SK-N-SH (cell line): ENCODE data around the gene PRRT1. TPM values are rescaled to one million over a fixed set of nuclear protein-coding genes. Genes with fewer than 3 reads are reported as not detected.

Source experiments
- CTCF ChIA-PET: fragments of 300-600, 350-600 bp; formaldehyde crosslinking; extraction: SDS; loops from one replicate; lab custom pipeline; 2021; lab: Yijun Ruan, JAX
- POLR2A ChIA-PET: fragments of 350-600 bp; sonication (Branson Sonifier 250); formaldehyde crosslinking; extraction: SDS; loops from one replicate; lab custom pipeline; 2020; ENCODE audit warnings: antibody characterized with exemption, inconsistent platforms; lab: Yijun Ruan, JAX
- DNase-seq: peaks from one replicate; pipeline ENCODE4 v3.0.0; 2012
- H2AFZ ChIP-seq: fragments of 200-600 bp; sonication (generic); 2 replicates; pipeline ENCODE4 v1.8.1; 2016; ENCODE audit warnings: antibody characterized with exemption, mild to moderate bottlenecking, low read depth
- H3F3A ChIP-seq: fragments of 200-600 bp; sonication (generic); replicated peaks from 2 replicates; pipeline ENCODE3; 2016; ENCODE audit warnings: antibody characterized with exemption, mild to moderate bottlenecking; ENCODE audit not compliant: insufficient read depth
- H3K27ac ChIP-seq, 2 experiments: fragments of 200-500 bp in 1 of 2; fragments of 200-600 bp in 1 of 2; sonication (Bioruptor generic) in 1 of 2; sonication (generic), shearing (Covaris generic) in 1 of 2; 2 replicates each; pipeline versions ENCODE4 v1.5.1 to v1.6.1; 2014 to 2016; ENCODE audit warnings: low read depth in 2 of 2, inconsistent platforms in 1 of 2, low read length in 1 of 2, mild to moderate bottlenecking in 1 of 2, mixed read lengths in 1 of 2
- H3K27me3 ChIP-seq: fragments of 200-600 bp; sonication (generic), shearing (Covaris generic); 2 replicates; pipeline ENCODE4 v1.6.1; 2016; ENCODE audit warnings: mixed run types; ENCODE audit not compliant: insufficient read depth
- H3K36me3 ChIP-seq, 2 experiments: fragments of 200-500 bp in 1 of 2; fragments of 200-600 bp in 1 of 2; sonication (Bioruptor generic) in 1 of 2; sonication (generic) in 1 of 2; replicated peaks in 1 of 2; 2 replicates each; pipeline versions ENCODE3 to v1.5.1; 2014 to 2016; ENCODE audit warnings: low read length in 1 of 2, mild to moderate bottlenecking in 1 of 2; ENCODE audit not compliant: insufficient read depth in 2 of 2, control insufficient read depth in 1 of 2
- H3K4me1 ChIP-seq, 2 experiments: fragments of 200-500 bp in 1 of 2; fragments of 200-600 bp in 1 of 2; sonication (Bioruptor generic) in 1 of 2; sonication (generic), shearing (Covaris generic) in 1 of 2; 2 replicates each; pipeline versions ENCODE4 v1.5.1 to v1.6.1; 2014 to 2016; ENCODE audit warnings: low read depth in 1 of 2, low read length in 1 of 2, mixed run types in 1 of 2; ENCODE audit not compliant: insufficient read depth in 2 of 2, control insufficient read depth in 1 of 2
- H3K4me2 ChIP-seq: fragments of 200-600 bp; sonication (generic), shearing (Covaris generic); 2 replicates; pipeline ENCODE4 v1.6.1; 2017; ENCODE audit warnings: mixed run types
- H3K4me3 ChIP-seq, 2 experiments: fragments of 200-500 bp in 1 of 2; fragments of 200-600 bp in 1 of 2; sonication (Bioruptor generic) in 1 of 2; sonication (generic), shearing (Covaris generic) in 1 of 2; 2 replicates each; pipeline versions ENCODE4 v1.5.1 to v1.8.1; 2014 to 2016; ENCODE audit warnings: low read depth in 2 of 2, inconsistent platforms in 1 of 2, low read length in 1 of 2, mild to moderate bottlenecking in 1 of 2, mixed read lengths in 1 of 2, moderate library complexity in 1 of 2
- H3K79me2 ChIP-seq: fragments of 200-600 bp; sonication (generic); 2 replicates; pipeline ENCODE4 v1.8.1; 2017; ENCODE audit warnings: mild to moderate bottlenecking; ENCODE audit not compliant: insufficient read depth
- H3K9ac ChIP-seq: fragments of 200-600 bp; sonication (generic); 2 replicates; pipeline ENCODE4 v1.6.1; 2017; ENCODE audit warnings: mixed run types
- H3K9me2 ChIP-seq: fragments of 200-600 bp; sonication (generic); 2 replicates; pipeline ENCODE4 v1.6.1; 2017; ENCODE audit warnings: mixed run types
- H3K9me3 ChIP-seq: fragments of 200-600 bp; sonication (generic); 2 replicates; pipeline ENCODE4 v1.6.1; 2017; ENCODE audit warnings: mixed run types, mild to moderate bottlenecking, moderate library complexity
- H4K20me1 ChIP-seq: fragments of 200-600 bp; sonication (generic); 2 replicates; pipeline ENCODE4 v1.6.1; 2017; ENCODE audit warnings: mild to moderate bottlenecking, mixed run types; ENCODE audit not compliant: insufficient read depth
- CHD2 ChIP-seq: fragments of 150-350 bp; IDR thresholded peaks from 2 replicates; pipeline ENCODE4 v1.6.1; 2018; ENCODE audit warnings: low read length; ENCODE audit not compliant: partially characterized antibody
- CTCF ChIP-seq: fragments of 200-600 bp; sonication (generic); IDR thresholded peaks from 2 replicates; pipeline ENCODE4 v1.6.1; 2017; ENCODE audit warnings: antibody characterized with exemption, mild to moderate bottlenecking, moderate library complexity
- ELF1 ChIP-seq: IDR thresholded peaks from 2 replicates; pipeline ENCODE4 v1.4.0; 2012
- EP300 ChIP-seq, 2 experiments: IDR thresholded peaks; 2 replicates each; pipeline versions ENCODE4 v1.4.0 to v1.6.1; 2012; ENCODE audit warnings: borderline replicate concordance in 1 of 2, low read depth in 1 of 2, low read length in 1 of 2
- EZH2phosphoT487 ChIP-seq: fragments of 200-600 bp; sonication (generic); IDR thresholded peaks from 2 replicates; pipeline ENCODE4 v1.6.1; 2017; ENCODE audit warnings: low read depth, mixed run types, mild to moderate bottlenecking, antibody characterized with exemption, moderate library complexity, borderline replicate concordance
- FOSL2 ChIP-seq: IDR thresholded peaks from 2 replicates; pipeline ENCODE4 v1.4.0; 2012; ENCODE audit warnings: low read depth, mild to moderate bottlenecking, moderate library complexity, borderline replicate concordance
- FOXJ3 ChIP-seq: sonication (generic); formaldehyde crosslinking; IDR thresholded peaks from 2 replicates; pipeline ENCODE4 v1.5.1; 2020; ENCODE audit warnings: mild to moderate bottlenecking, missing genetic modification reagents
- FOXM1 ChIP-seq: IDR thresholded peaks from 2 replicates; pipeline ENCODE4 v1.4.0; 2012; ENCODE audit warnings: low read depth, mild to moderate bottlenecking
- GABPA ChIP-seq: IDR thresholded peaks from 2 replicates; pipeline ENCODE4 v1.4.0; 2012; ENCODE audit warnings: low read depth, mild to moderate bottlenecking
- GATA2 ChIP-seq: sonication (generic); formaldehyde crosslinking; IDR thresholded peaks from 2 replicates; pipeline ENCODE4 v1.5.0; 2020; ENCODE audit warnings: mild to moderate bottlenecking, missing genetic modification reagents
- IRF3 ChIP-seq: fragments of 150-350 bp; IDR thresholded peaks from 2 replicates; pipeline ENCODE4 v1.6.1; 2016; ENCODE audit warnings: mild to moderate bottlenecking, low read depth, low read length
- JUND ChIP-seq: IDR thresholded peaks from 2 replicates; pipeline ENCODE4 v1.4.0; 2012
- MXI1 ChIP-seq: IDR thresholded peaks from 2 replicates; pipeline ENCODE4 v1.6.1; 2012; ENCODE audit warnings: mild to moderate bottlenecking, low read depth, low read length, improper control_type of control experiment
- NFIC ChIP-seq: IDR thresholded peaks from 2 replicates; pipeline ENCODE4 v1.4.0; 2012; ENCODE audit warnings: borderline replicate concordance
- NRF1 ChIP-seq: IDR thresholded peaks from 2 replicates; pipeline ENCODE4 v1.6.1; 2012; ENCODE audit warnings: low read depth, mild to moderate bottlenecking, low read length
- PBX3 ChIP-seq: IDR thresholded peaks from 2 replicates; pipeline ENCODE4; 2012
- POLR2AphosphoS5 ChIP-seq: IDR thresholded peaks from 2 replicates; pipeline ENCODE4 v1.6.1; 2012; ENCODE audit warnings: low read depth, low read length
- REST ChIP-seq: IDR thresholded peaks from 2 replicates; pipeline ENCODE4 v1.6.1; 2012; ENCODE audit warnings: mild to moderate bottlenecking, low read depth, low read length, moderate library complexity
- RXRA ChIP-seq: IDR thresholded peaks from 2 replicates; pipeline ENCODE4 v1.4.0; 2012; ENCODE audit warnings: low read depth, mild to moderate bottlenecking, borderline replicate concordance
- SIN3A ChIP-seq: IDR thresholded peaks from 2 replicates; pipeline ENCODE4 v1.6.1; 2012; ENCODE audit warnings: low read depth, mild to moderate bottlenecking, low read length, moderate library complexity, borderline replicate concordance
- YY1 ChIP-seq: IDR thresholded peaks from 2 replicates; pipeline ENCODE4 v1.4.0; 2012; ENCODE audit warnings: low read depth, mild to moderate bottlenecking
- ZBTB33 ChIP-seq: IDR thresholded peaks from 2 replicates; pipeline ENCODE4 v1.4.0; 2012; ENCODE audit warnings: low read depth, borderline replicate concordance
- WGBS: methylation state at CpG from one replicate; pipeline ENCODE4 v1.1.6; 2017; ENCODE audit warnings: low lambda C conversion rate; 5-methylcytosine and 5-hydroxymethylcytosine counted together
- polyA plus RNA-seq, 3 experiments: library from polyadenylated mRNA; depleted of rRNA; stranded (reverse); fragments of >200 nt; gene quantifications; 2 replicates each; pipeline ENCODE4 v1.2.3, GENCODE V29; 2012

PRRT1 gene
- polyA plus RNA-seq, 1 of the 3 experiments (the other 2 are of a cell fraction), result 1.5 TPM

GRCh38 chr6:32195902-32196681 is 44.4 kb upstream of the PRRT1 start:
- Histone ChIP-seq H3K9ac (peak overlapping the region; percentile 100), H3K79me2 (no peaks in the 10 kb centered on the region), H3K27ac (peak overlapping the region; percentile 99 to 100), H3K4me1 (peaks cover 6 to 18% of the 10 kb centered on the region in 2 experiments; a peak in 1 of 4 replicates), H3K27me3 (no peaks in the 10 kb centered on the region), H4K20me1 (no peaks in the 10 kb centered on the region), H3F3A (peaks cover 15% of the 10 kb centered on the region), H3K9me3 (no peaks in the 10 kb centered on the region), H2AFZ (peak overlapping the region; percentile 40; the same call in 1 of the 2 replicates), H3K4me3 (peak overlapping the region; percentile 83 to 95), H3K4me2 (peak overlapping the region; percentile 100), H3K9me2 (no peaks in the 10 kb centered on the region), H3K36me3 (no peaks in the 10 kb centered on the region)
- CTCF ChIA-PET, result interaction anchor here (0.7 to 2.3 kb wide), 11 partner anchors 14 to 643 kb away, joined by 3 to 17 read pairs (median 5); partner anchors contain the start of genes AGPAT1, ATF6B, EGFL8 and FKBPL
- peak; percentile 88 for DNase-seq
- POLR2A ChIA-PET, result interaction anchor here (0.5 to 2.2 kb wide), 12 partner anchors 9 to 1012 kb away, joined by 3 to 16 read pairs (median 4); partner anchors contain the start of genes ATF6B, DDX39B, DXO and FKBPL
- WGBS, result 0% methylated on average over 20 of the region's 58 CpGs
- peak; percentile 21; the same call in 1 of the 2 replicates for TF ChIP-seq FOXJ3 (CRISPR knock-in tag)
- TF ChIP-seq ZBTB33, result no peak
- TF ChIP-seq GATA2 (CRISPR knock-in tag), result no peak
- TF ChIP-seq MXI1, result peak; percentile 56; the same call in 1 of the 2 replicates
- TF ChIP-seq CHD2, result peak; percentile 87
- TF ChIP-seq EZH2phosphoT487, result no peak
- peak; percentile 58 for TF ChIP-seq PBX3
- no peak for TF ChIP-seq JUND
- TF ChIP-seq GABPA, result peak; percentile 60
- TF ChIP-seq ELF1, result peak; percentile 35; the same call in 1 of the 2 replicates
- no peak for TF ChIP-seq NRF1
- no peak for TF ChIP-seq RXRA
- no peak for TF ChIP-seq CTCF
- TF ChIP-seq IRF3, result no peak
- no peak for TF ChIP-seq NFIC
- peak in 1 of 2 experiments; percentile 33; a peak in 1 of 4 replicates for TF ChIP-seq EP300 (IDR thresholded peaks at IDR 0.05; ENCODE audit: borderline replicate concordance in 1 of 2, low read depth in 1 of 2, low read length in 1 of 2)
- TF ChIP-seq SIN3A, result no peak
- peak; percentile 84 for TF ChIP-seq POLR2AphosphoS5
- TF ChIP-seq FOXM1, result no peak
- TF ChIP-seq REST, result 0 out of 2 replicates have a peak, but pooled peaks have one; percentile 1
- TF ChIP-seq FOSL2, result no peak
- TF ChIP-seq YY1, result no peak
